Measurements from ENCODE around the gene FAM187B.

- TF ChIP-seq CTCF (IDR thresholded peaks at IDR 0.05) (no peak), TAF1 (IDR thresholded peaks at IDR 0.05; ENCODE audit: borderline replicate concordance, low read depth, low read length) (no peak), FOXJ3 (CRISPR knock-in tag; IDR thresholded peaks at IDR 0.05) (no peak), ELF1 (IDR thresholded peaks at IDR 0.05) (no peak), GATA2 (CRISPR knock-in tag; IDR thresholded peaks at IDR 0.05) (no peak), RFX5 (IDR thresholded peaks at IDR 0.05; ENCODE audit: low read length) (no peak), GABPA (IDR thresholded peaks at IDR 0.05; ENCODE audit: low read depth) (no peak), POLR2AphosphoS5 (IDR thresholded peaks at IDR 0.05; ENCODE audit: low read depth, low read length) (no peak), JUND (IDR thresholded peaks at IDR 0.05) (no peak), YY1 (IDR thresholded peaks at IDR 0.05; ENCODE audit: low read depth) (no peak), NFIC (IDR thresholded peaks at IDR 0.05; ENCODE audit: borderline replicate concordance) (no peak)
These were observed 26.1 kb upstream of the FAM187B start for GRCh38 chr19:35254341-35255297.
